HG03097 (cell line): ENCODE data around the gene UBA5.
"Not testable (repeated sequence)": the region's sequence is repeated elsewhere in the genome, so short reads cannot be mapped to it uniquely, and the experiment has no call there.

Source experiments
- ATAC-seq: cut with Tn5 transposase; IDR thresholded peaks from one replicate; pipeline ENCODE4 v1.9.1; 2021; ENCODE audit not compliant: unreplicated experiment, low FRiP score

UBA5 gene

DNA sequence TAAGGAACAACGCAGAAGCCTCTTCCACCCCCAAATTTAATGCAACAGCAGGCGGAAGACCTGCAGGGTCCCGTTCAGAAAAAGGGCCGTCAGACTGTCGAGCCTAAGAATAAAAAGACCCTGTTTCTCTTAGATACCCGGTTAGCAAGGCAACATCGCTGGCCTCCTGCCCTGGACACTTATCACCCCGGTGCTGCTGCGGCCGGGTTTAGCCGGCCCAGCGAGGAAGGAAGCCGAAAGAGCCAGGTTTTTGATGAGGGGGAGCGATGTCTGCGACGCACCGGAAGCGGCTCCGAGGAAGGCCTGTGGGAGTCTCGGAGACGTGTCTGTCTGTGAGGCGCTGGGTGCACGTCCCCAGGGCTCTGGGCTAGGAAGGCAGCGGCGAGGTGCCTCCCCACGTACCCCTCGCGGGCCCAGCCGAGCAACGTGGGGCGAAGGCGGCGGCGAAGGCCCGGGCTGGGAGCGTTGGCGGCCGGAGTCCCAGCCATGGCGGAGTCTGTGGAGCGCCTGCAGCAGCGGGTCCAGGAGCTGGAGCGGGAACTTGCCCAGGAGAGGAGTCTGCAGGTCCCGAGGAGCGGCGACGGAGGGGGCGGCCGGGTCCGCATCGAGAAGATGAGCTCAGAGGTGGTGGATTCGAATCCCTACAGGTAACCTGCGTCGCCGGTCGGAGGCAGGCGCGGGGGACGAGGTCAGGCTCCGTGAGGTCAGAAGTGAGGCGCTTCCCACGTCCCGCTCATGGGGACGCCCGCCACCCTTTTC lies at the start of gene UBA5:
TSS of gene UBA5 (plus strand) at position 278 of the 759 bp plus-strand sequence. CDS start at position 487, 209 bp downstream.
- ATAC-seq: peak; percentile 58

GRCh38 chr3:132615301-132615700 lies 44.8 kb upstream of the UBA5 start:
- ATAC-seq: not testable (repeated sequence)

- ATAC-seq: no peak
These were observed 44.2 kb upstream of the UBA5 start for GRCh38 chr3:132615881-132616280.

DNA sequence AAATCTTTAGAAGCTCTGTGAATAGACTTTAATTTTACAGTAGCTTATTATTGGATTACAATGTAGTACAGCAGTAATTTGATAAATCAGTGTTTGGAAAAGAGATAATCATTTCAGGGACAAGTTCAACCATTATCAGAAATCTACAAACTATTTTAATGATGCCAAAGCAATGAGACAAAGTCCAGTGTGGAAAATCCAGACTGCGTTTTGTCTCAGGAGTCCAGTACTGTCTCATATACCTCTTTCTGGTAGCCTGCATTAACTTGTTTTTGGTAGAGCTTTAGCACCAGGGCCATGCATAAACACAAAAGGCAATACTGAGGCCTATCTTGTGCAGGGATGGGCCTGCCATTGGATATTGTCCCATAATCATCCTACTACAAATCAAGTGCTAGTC lies 43.3 kb upstream of the UBA5 start:
- no peak for ATAC-seq

- ATAC-seq: no peak
These were observed 38.0 kb upstream of the UBA5 start for GRCh38 chr3:132622148-132622547.

DNA sequence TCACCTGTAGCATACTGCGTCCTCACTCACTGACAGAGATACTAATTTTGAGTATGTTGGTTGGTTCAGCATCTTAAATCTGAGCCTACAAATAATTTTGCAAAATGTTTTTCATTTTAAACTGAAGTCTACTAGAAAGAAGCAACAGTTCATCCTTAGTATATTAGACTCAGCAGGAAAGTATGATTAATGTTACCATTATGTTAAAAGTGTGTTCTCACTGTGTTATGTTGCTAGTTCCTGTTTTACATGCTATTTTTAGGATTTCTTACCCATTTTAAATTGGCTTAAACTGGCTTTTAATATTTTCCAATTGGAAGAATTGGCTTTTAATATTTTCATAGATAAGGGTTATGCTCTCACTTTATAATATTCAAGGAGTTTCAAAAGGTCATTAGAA lies 37.4 kb upstream of the UBA5 start:
- no peak for ATAC-seq

- no peak for ATAC-seq
These were observed 36.5 kb upstream of the UBA5 start for GRCh38 chr3:132623646-132624045.

DNA sequence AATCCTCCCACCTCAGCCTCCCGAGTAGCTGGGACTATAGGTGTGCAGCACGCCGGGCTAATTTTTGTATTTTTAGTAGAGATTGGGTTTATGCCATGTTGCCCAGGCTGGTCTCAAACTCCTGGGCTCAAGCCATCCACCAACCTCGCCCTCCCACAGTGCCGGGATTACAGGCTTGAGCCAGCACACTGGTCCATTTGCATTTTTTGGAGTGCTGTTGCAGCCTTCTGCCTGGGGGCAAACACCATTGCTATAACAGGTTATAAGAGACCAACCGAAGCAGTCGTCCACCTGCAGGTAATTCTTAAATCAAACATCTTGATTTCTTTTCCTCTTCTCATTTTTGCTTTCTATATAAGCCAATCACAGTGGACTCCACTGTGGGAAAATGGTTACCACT lies 35.3 kb upstream of the UBA5 start:
- no peak for ATAC-seq

DNA sequence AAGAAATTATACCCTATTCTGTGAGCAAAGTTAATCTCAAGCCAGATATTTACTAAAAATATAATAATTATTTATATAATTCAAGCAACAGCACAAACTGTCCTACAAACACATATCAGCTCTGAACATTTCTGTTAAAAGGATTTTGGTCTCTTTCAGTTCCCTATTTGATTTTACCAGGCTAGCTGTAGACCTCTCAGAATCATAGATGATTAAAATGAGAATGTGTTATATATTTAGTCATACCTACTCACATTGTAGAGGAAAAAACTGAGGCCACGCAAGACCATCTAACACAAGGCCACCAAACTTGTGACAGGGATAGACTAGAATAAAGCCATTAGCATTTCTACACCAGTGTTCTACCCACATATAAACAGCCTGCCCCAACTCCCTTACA lies 34.5 kb upstream of the UBA5 start:
- ATAC-seq: peak; percentile 67

GRCh38 chr3:132626955-132627354 lies 33.2 kb upstream of the UBA5 start:
- ATAC-seq: no peak

DNA sequence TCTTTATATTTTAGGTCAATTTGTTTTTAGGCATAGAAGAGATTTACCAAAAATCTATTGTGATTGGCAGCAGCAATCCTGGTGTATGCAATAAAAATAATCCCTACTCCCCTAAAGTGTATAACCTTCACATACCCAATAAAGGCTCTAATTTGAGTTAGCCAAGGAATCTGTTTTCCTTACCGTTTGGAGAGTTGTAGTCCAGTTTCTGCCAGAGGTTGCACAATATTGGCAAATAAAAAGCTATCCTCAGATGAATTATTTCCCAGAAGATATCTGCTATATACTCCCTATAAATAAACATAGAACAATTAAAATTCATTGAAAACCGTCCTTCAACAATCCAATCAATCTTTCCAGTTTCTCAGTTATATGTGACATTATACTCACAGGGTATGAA lies 32.0 kb upstream of the UBA5 start:
- ATAC-seq: no peak

DNA sequence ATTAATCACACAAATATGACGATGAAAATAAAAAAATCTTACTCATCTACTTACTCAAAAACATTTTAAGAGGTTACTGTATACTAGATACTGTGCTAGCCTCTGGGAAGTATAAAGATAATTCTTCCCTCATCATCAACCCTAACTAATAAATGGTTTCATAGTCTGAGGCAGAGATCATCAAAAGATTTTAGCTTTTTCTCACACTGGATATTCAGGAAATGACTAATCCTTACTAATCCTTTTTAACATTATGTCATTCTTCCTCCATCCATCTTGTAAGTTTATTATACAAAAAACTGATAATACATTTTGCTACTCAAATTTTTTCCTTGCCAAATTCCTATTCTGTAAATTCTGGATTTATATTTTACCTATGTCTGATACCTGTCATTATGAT lies 30.2 kb upstream of the UBA5 start:
- ATAC-seq: no peak

- no peak for ATAC-seq
These were observed 29.5 kb upstream of the UBA5 start for GRCh38 chr3:132630612-132631011.

GRCh38 chr3:132635052-132635451 lies 25.1 kb upstream of the UBA5 start:
- ATAC-seq: no peak

DNA sequence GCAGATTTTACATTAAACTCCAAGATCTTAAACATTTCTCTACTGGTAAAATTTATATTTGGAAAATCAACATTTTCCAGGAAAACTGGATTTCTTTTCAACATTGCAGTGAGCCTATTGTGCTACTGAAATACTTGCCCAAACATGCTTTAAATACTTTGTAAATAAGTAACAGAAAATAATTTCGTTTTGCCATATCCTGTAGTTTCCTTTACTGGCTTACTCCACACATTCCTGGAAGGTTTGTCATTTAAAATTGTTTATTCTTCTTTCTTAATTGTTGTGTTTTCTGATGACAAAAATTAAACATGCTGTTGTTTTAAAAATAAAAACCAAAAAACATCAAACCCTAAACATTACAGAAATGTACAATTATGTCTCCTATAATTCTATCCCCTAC lies 22.5 kb upstream of the UBA5 start:
- ATAC-seq: no peak

GRCh38 chr3:132638706-132639105 lies 21.4 kb upstream of the UBA5 start:
- no peak for ATAC-seq

DNA sequence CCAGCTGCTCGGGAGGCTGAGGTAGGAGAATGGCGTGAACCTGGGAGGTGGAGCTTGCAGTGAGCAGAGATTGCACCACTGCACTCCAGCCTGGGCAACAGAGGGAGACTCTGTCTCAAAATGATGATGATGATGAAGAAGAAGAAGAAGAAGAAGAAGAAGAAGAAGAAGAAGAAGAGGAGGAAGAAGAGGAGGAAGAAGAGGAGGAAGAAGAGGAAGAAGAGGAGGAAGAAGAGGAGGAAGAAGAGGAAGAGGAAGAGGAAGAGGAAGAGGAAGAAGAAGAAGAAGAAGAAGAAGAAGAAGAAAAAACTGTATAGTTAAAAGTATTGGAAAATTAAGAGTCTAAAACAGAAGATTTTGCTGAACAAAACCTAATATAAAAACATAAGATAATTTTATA lies 18.7 kb upstream of the UBA5 start:
- ATAC-seq: not testable (repeated sequence)

DNA sequence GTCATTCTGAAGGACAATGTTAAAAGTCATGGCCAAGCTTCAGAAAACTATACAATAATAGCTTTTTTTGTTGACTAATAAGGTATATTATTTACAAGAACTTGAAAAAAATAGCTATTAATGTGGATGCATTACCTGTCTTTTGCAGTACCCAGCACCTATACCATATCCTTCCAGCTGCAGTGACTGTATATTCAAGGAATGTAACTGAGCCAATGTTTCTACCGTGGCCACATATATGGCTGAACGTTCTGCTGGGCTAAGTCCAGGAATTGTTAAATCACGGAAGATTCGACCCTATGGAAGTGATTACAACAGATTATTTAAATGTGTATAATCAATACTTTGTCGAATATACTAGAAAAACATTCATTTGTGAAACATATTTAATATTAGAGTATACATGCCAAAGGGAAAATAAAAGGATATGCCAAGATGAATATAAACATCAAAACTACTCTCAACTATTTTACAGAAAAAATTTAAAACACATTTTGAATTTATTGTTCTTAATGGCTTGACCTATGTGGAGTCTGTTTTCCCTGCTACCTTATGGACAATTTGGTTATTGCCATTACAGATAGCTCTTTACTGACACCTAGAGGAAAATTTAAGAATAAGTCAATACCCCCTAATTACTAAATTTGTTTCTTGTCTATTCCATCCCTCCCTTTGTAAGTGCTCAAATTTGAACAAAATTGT lies 18.1 kb upstream of the UBA5 start:
- ATAC-seq: no peak

GRCh38 chr3:132642539-132642847 lies 17.6 kb upstream of the UBA5 start:
- no peak for ATAC-seq

- ATAC-seq: no peak
These were observed 16.8 kb upstream of the UBA5 start for GRCh38 chr3:132643366-132643765.

DNA sequence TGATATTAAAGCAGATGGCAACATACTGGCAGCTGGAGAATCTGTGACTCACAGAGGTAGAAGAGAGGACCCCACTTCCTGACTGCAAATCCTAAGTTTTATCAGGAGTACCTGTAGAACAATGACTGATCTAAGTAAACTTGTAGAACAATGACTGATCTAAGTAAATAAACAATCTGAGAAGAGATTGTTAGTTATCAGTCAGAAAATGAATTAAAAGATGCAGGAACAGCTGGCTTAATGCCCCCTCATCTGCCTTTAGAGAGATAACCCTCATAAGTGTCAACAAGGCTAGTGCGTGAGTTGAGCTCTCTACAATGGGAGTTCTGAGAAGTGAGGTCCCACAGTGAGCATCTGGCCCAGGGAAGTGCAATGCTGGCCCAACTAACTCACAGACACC lies 15.1 kb upstream of the UBA5 start:
- no peak for ATAC-seq

- no peak for ATAC-seq
These were observed 10.0 kb upstream of the UBA5 start for GRCh38 chr3:132650153-132650552.
